ENCODE results near the gene SLC22A1. TPM values are rescaled to one million over a fixed set of nuclear protein-coding genes. Genes with fewer than 3 reads are reported as not detected.
A peak's percentile ranks its signal among the peaks of the same experiment; 100 is the strongest.

Gene SLC22A1
- total and polyA plus RNA-seq, 2 of the 13 experiments (the other 11 are each of a cell fraction or from before 2014, with no cell fraction given): 0.80 to 0.87 TPM

- no peak for TF ChIP-seq DNMT1 (CRISPR knock-in tag; IDR thresholded peaks at IDR 0.05)
- no peak for TF ChIP-seq CHCHD3 (CRISPR knock-in tag; IDR thresholded peaks at IDR 0.05)
- TF ChIP-seq GABPB1 (CRISPR knock-in tag; IDR thresholded peaks at IDR 0.05): no peak
- TF ChIP-seq ZNF737 (CRISPR knock-in tag; IDR thresholded peaks at IDR 0.05; ENCODE audit: borderline replicate concordance): no peak
- no peak for TF ChIP-seq ETS1 (CRISPR knock-in tag; IDR thresholded peaks at IDR 0.05)
- no peak for TF ChIP-seq CBX5 (CRISPR knock-in tag; IDR thresholded peaks at IDR 0.05; ENCODE audit: borderline replicate concordance)
- TF ChIP-seq MNT (IDR thresholded peaks at IDR 0.05): no peak
Observed at GRCh38 chr6:160128125-160128683, 6.6 kb downstream of the SLC22A1 start (continued).

GRCh38 chr6:160128879-160129516, 7.4 kb downstream of the SLC22A1 start:
- Histone ChIP-seq H4K20me1 (ENCODE audit: insufficient read depth, low read length) (no peaks in the 10 kb centered on the region), H3K4me2 (ENCODE audit: low read depth, low read length) (no peak overlapping the region), H3K79me2 (ENCODE audit: insufficient read depth, low read length) (no peaks in the 10 kb centered on the region), H3K4me1 (ENCODE audit: insufficient read depth, low read length) (peaks cover 53% of the 10 kb centered on the region), H3K9ac (ENCODE audit: insufficient read depth, low read depth, low read length) (no peak overlapping the region), H3K9me3 (ENCODE audit: low read length) (no peaks in the 10 kb centered on the region), H3K27ac (ENCODE audit: extremely low read length, insufficient read depth, low read length) (no peak overlapping the region), H3K36me3 (replicated peaks in 1 of 2; ENCODE audit: control insufficient read depth in 1 of 2, insufficient read depth in 2 of 2, low read length in 2 of 2) (no peaks in the 10 kb centered on the region), H3K27me3 (ENCODE audit: control insufficient read depth in 1 of 2, insufficient read depth in 2 of 2, low read length in 2 of 2) (no peaks in the 10 kb centered on the region), H2AFZ (ENCODE audit: low read length) (no peak overlapping the region), H3K4me3 (replicated peaks in 1 of 3; ENCODE audit: insufficient read depth in 1 of 3, low read depth in 2 of 3, low read length in 3 of 3) (no peak overlapping the region)
- intact Hi-C loops (cut with micrococcal nuclease; ENCODE audit: unreplicated experiment): no loop called here
- ChIA-PET CTCF (ENCODE audit: low intra/inter-chr PET ratio, low total read pairs) (no interaction called here), POLR2A (no interaction called here)
- FAIRE-seq: no peak
- no peak for DNase-seq (ENCODE audit: low spot score)
- BruUV-seq (replicated peaks): no TSS peak
- no peak for ATAC-seq
- WGBS (ENCODE audit: low lambda C conversion rate): 80% methylated on average over 6 of the region's 6 CpGs
- in situ Hi-C loops (cut with HindIII; ENCODE audit: extremely low pct_ligation_motif_present, low pct_unique_long_range_greater_than_20kb): no loop called here
- TF ChIP-seq RBM22 (optimal IDR thresholded peaks at IDR 0.05; ENCODE audit: low read length): peak; percentile 51
- TF ChIP-seq FOSL1 (CRISPR knock-in tag; IDR thresholded peaks at IDR 0.05; ENCODE audit: borderline replicate concordance): no peak
- TF ChIP-seq, protein P1, sequence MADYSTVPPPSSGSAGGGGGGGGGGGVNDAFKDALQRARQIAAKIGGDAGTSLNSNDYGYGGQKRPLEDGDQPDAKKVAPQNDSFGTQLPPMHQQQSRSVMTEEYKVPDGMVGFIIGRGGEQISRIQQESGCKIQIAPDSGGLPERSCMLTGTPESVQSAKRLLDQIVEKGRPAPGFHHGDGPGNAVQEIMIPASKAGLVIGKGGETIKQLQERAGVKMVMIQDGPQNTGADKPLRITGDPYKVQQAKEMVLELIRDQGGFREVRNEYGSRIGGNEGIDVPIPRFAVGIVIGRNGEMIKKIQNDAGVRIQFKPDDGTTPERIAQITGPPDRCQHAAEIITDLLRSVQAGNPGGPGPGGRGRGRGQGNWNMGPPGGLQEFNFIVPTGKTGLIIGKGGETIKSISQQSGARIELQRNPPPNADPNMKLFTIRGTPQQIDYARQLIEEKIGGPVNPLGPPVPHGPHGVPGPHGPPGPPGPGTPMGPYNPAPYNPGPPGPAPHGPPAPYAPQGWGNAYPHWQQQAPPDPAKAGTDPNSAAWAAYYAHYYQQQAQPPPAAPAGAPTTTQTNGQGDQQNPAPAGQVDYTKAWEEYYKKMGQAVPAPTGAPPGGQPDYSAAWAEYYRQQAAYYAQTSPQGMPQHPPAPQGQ (CRISPR knock-in tag; IDR thresholded peaks at IDR 0.05; ENCODE audit: borderline replicate concordance): no peak
- TF ChIP-seq CAMTA2 (CRISPR knock-in tag; IDR thresholded peaks at IDR 0.05; ENCODE audit: borderline replicate concordance): 0 out of 2 replicates have a peak, but pooled peaks have one; percentile 51
- TF ChIP-seq ZNF781 (CRISPR knock-in tag; IDR thresholded peaks at IDR 0.05; ENCODE audit: borderline replicate concordance, not compliant biosample characterization): no peak
- no peak for TF ChIP-seq USF2 (IDR thresholded peaks at IDR 0.05; ENCODE audit: low read depth, low read length)
- TF ChIP-seq USF2 (CRISPR knock-in tag; IDR thresholded peaks at IDR 0.05; ENCODE audit: borderline replicate concordance): no peak
- TF ChIP-seq ZNF572 (CRISPR knock-in tag; IDR thresholded peaks at IDR 0.05): 0 out of 2 replicates have a peak, but pooled peaks have one; percentile 53
- no peak for TF ChIP-seq NR1H2 (CRISPR knock-in tag; IDR thresholded peaks at IDR 0.05; ENCODE audit: borderline replicate concordance, low read depth)

Measured in HepG2 (cell line).